ENCODE measurements around the gene ERCC6L2. TPM values are rescaled to one million over a fixed set of nuclear protein-coding genes. Genes with fewer than 3 reads are reported as not detected.

ERCC6L2 gene
- total RNA-seq, 1 donor from 2014 or later, result 77.6 TPM

DNA sequence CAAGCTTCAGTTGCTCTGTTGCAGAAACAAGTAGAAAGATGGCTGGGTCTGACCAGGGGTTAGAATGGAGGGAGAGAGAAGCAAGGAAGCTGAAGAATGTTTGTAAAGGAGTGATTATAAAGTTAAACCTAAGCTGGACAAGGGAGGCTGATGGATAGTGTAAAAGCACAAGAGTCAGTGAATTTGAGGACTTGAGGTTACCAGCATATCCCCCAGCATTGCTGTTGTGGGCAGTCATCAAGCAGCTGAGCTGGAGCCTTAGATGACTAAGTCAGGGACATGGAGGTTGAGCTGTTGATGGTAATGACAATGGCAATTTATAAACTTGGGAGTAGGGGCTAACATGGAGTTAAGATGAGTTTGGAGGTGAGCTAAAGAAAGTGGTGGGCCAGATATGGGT, 131.5 kb downstream of the ERCC6L2 start:
- Histone ChIP-seq H3K27ac (no peak overlapping the region), H3K4me2 (no peak overlapping the region), H3K27me3 (no peaks in the 10 kb centered on the region), H2AFZ (replicated peaks) (no peak overlapping the region), H3K36me3 (no peaks in the 10 kb centered on the region), H3F3A (ENCODE audit: low read depth) (no peaks in the 10 kb centered on the region), H3K4me3 (no peak overlapping the region), H3K4me1 (no peaks in the 10 kb centered on the region), H3K9me3 (ENCODE audit: low read depth) (no peaks in the 10 kb centered on the region), H3K9ac (no peak overlapping the region), H4K20me1 (ENCODE audit: low read depth) (no peaks in the 10 kb centered on the region), H3K79me2 (ENCODE audit: low read depth) (no peaks in the 10 kb centered on the region)
- TF ChIP-seq EZH2phosphoT487 (IDR thresholded peaks at IDR 0.05) (no peak), EZH2 (IDR thresholded peaks at IDR 0.05) (no peak)
- H3K9me3 Mint-ChIP-seq, result peaks cover 13% of the 10 kb centered on the region
- no peaks in the 10 kb centered on the region for H3K4me1 Mint-ChIP-seq
- DNase-seq (ENCODE audit: low spot score), result no peak
- no peak overlapping the region for H3K4me3 Mint-ChIP-seq
- peaks cover 31% of the 10 kb centered on the region for H3K36me3 Mint-ChIP-seq
- no peak overlapping the region for H3K27ac Mint-ChIP-seq
- H3K27me3 Mint-ChIP-seq (ENCODE audit: insufficient read depth, low read depth), result peaks cover 4% of the 10 kb centered on the region

GRCh38 chr9:96008502-96009222, 133.2 kb downstream of the ERCC6L2 start:
- Mint-ChIP-seq H3K4me3 (no peak overlapping the region), H3K9me3 (peaks cover under 1% of the 10 kb centered on the region), H3K36me3 (peaks cover 18% of the 10 kb centered on the region), H3K27ac (no peak overlapping the region), H3K4me1 (no peaks in the 10 kb centered on the region), H3K27me3 (ENCODE audit: insufficient read depth, low read depth) (peaks cover under 1% of the 10 kb centered on the region)
- H3K27me3 ChIP-seq, result no peaks in the 10 kb centered on the region
- DNase-seq (ENCODE audit: low spot score), result no peak
- no peak for TF ChIP-seq EZH2phosphoT487 (IDR thresholded peaks at IDR 0.05)
- no peak for TF ChIP-seq EZH2 (IDR thresholded peaks at IDR 0.05)
- TF ChIP-seq, protein P1, sequence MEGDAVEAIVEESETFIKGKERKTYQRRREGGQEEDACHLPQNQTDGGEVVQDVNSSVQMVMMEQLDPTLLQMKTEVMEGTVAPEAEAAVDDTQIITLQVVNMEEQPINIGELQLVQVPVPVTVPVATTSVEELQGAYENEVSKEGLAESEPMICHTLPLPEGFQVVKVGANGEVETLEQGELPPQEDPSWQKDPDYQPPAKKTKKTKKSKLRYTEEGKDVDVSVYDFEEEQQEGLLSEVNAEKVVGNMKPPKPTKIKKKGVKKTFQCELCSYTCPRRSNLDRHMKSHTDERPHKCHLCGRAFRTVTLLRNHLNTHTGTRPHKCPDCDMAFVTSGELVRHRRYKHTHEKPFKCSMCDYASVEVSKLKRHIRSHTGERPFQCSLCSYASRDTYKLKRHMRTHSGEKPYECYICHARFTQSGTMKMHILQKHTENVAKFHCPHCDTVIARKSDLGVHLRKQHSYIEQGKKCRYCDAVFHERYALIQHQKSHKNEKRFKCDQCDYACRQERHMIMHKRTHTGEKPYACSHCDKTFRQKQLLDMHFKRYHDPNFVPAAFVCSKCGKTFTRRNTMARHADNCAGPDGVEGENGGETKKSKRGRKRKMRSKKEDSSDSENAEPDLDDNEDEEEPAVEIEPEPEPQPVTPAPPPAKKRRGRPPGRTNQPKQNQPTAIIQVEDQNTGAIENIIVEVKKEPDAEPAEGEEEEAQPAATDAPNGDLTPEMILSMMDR (IDR thresholded peaks at IDR 0.05), result no peak
- no peak overlapping the region for H3K4me2 ChIP-seq
- H3K9me3 ChIP-seq (ENCODE audit: low read depth), result no peaks in the 10 kb centered on the region
- no peak overlapping the region for H2AFZ ChIP-seq (replicated peaks)
- no peak overlapping the region for H3K9ac ChIP-seq
- no peaks in the 10 kb centered on the region for H3K4me1 ChIP-seq
- H3K4me3 ChIP-seq, result no peak overlapping the region
- H3K27ac ChIP-seq, result no peak overlapping the region
- no peaks in the 10 kb centered on the region for H3K79me2 ChIP-seq (ENCODE audit: low read depth)
- H4K20me1 ChIP-seq (ENCODE audit: low read depth), result no peaks in the 10 kb centered on the region
- no peaks in the 10 kb centered on the region for H3F3A ChIP-seq (ENCODE audit: low read depth)
- no peaks in the 10 kb centered on the region for H3K36me3 ChIP-seq

- Histone ChIP-seq H3F3A (ENCODE audit: low read depth) (no peaks in the 10 kb centered on the region), H3K4me1 (no peaks in the 10 kb centered on the region), H2AFZ (replicated peaks) (no peak overlapping the region), H4K20me1 (ENCODE audit: low read depth) (no peaks in the 10 kb centered on the region), H3K9me3 (ENCODE audit: low read depth) (no peaks in the 10 kb centered on the region), H3K4me3 (no peak overlapping the region), H3K9ac (no peak overlapping the region), H3K4me2 (no peak overlapping the region), H3K27ac (no peak overlapping the region), H3K27me3 (no peaks in the 10 kb centered on the region), H3K79me2 (ENCODE audit: low read depth) (no peaks in the 10 kb centered on the region), H3K36me3 (no peaks in the 10 kb centered on the region)
- H3K4me3 Mint-ChIP-seq, result no peak overlapping the region
- TF ChIP-seq, protein P1 (IDR thresholded peaks at IDR 0.05), result no peak
- TF ChIP-seq EZH2phosphoT487 (IDR thresholded peaks at IDR 0.05) (no peak), EZH2 (IDR thresholded peaks at IDR 0.05) (no peak)
- H3K4me1 Mint-ChIP-seq, result no peaks in the 10 kb centered on the region
- H3K9me3 Mint-ChIP-seq, result no peaks in the 10 kb centered on the region
- no peaks in the 10 kb centered on the region for H3K27me3 Mint-ChIP-seq (ENCODE audit: insufficient read depth, low read depth)
- DNase-seq (ENCODE audit: low spot score), result no peak
- peaks cover 19% of the 10 kb centered on the region for H3K36me3 Mint-ChIP-seq
- H3K27ac Mint-ChIP-seq, result no peak overlapping the region
These were observed 133.7 kb downstream of the ERCC6L2 start for GRCh38 chr9:96009223-96009602.

Data from neural progenitor cell (in vitro differentiated cells).